WTC11 (cell line): Measurements from ENCODE around the gene FHIT. TPM values are rescaled to one million over a fixed set of nuclear protein-coding genes. Genes with fewer than 3 reads are reported as not detected.

Experiments
- ATAC-seq: fragments of 200-7000 bp; cut with Tn5 transposase; 2 replicates; pipeline ENCODE4 v1.10.0; 2021; ENCODE audit warnings: mild to moderate bottlenecking, moderate library complexity
- CTCF ChIA-PET: fragments of 300-600 bp; sonication (Branson Sonifier 250); formaldehyde crosslinking; loops from one replicate; lab custom pipeline; 2021; ENCODE audit warnings: antibody characterized with exemption; lab: Charles Lee
- POLR2A ChIA-PET: fragments of 350-600 bp; sonication (Branson Sonifier 250); formaldehyde crosslinking; loops from one replicate; lab custom pipeline; 2021; ENCODE audit warnings: antibody characterized with exemption; lab: Charles Lee
- DNase-seq: peaks from one replicate; pipeline ENCODE4 v3.0.0; 2021; ENCODE audit warnings: low spot score
- H3K27ac Mint-ChIP-seq: 2 replicates; pipeline ENCODE4 v1.8.0; 2021; ENCODE audit warnings: mixed read lengths
- H3K27me3 Mint-ChIP-seq: 2 replicates; pipeline ENCODE4 v1.8.0; 2021; ENCODE audit warnings: low read depth, mild to moderate bottlenecking, moderate library complexity, mixed read lengths
- H3K36me3 Mint-ChIP-seq: 2 replicates; pipeline ENCODE4 v1.8.0; 2021; ENCODE audit warnings: mixed read lengths
- H3K4me1 Mint-ChIP-seq: 2 replicates; pipeline ENCODE4 v1.8.0; 2022; ENCODE audit warnings: mixed read lengths
- H3K4me3 Mint-ChIP-seq: 2 replicates; pipeline ENCODE4 v1.8.0; 2021; ENCODE audit warnings: mild to moderate bottlenecking, moderate library complexity, mixed read lengths
- H3K9me3 Mint-ChIP-seq: 2 replicates; pipeline ENCODE4 v1.8.0; 2021; ENCODE audit warnings: mixed read lengths
- ATF6 ChIP-seq: sonication (generic); formaldehyde crosslinking; IDR thresholded peaks from 2 replicates; pipeline ENCODE4 v1.8.1; 2023; ENCODE audit warnings: mild to moderate bottlenecking, missing genetic modification reagents
- CBFB ChIP-seq: sonication (generic); formaldehyde crosslinking; IDR thresholded peaks from 2 replicates; pipeline ENCODE4 v1.8.1; 2022; ENCODE audit warnings: mild to moderate bottlenecking, low read depth, missing genetic modification reagents
- CREM ChIP-seq: sonication (generic); formaldehyde crosslinking; IDR thresholded peaks from 2 replicates; pipeline ENCODE4 v1.8.1; 2022; ENCODE audit warnings: mild to moderate bottlenecking, missing genetic modification reagents, moderate library complexity
- E2F4 ChIP-seq: sonication (generic); formaldehyde crosslinking; IDR thresholded peaks from 2 replicates; pipeline ENCODE4 v1.8.1; 2022; ENCODE audit warnings: low read depth, mild to moderate bottlenecking, moderate library complexity, missing genetic modification reagents, borderline replicate concordance
- ERG ChIP-seq: fragments of 250-450 bp; sonication (Bioruptor Pico); IDR thresholded peaks from 2 replicates; pipeline ENCODE4 v1.8.0; 2021; ENCODE audit warnings: mild to moderate bottlenecking
- FOXK1 ChIP-seq: sonication (generic); formaldehyde crosslinking; IDR thresholded peaks from 2 replicates; pipeline ENCODE4 v1.8.0; 2022; ENCODE audit warnings: mild to moderate bottlenecking, moderate library complexity, missing genetic modification reagents
- FOXP1 ChIP-seq: sonication (generic); formaldehyde crosslinking; IDR thresholded peaks from 2 replicates; pipeline ENCODE4 v1.8.0; 2022; ENCODE audit warnings: missing genetic modification reagents, mild to moderate bottlenecking, moderate library complexity, borderline replicate concordance
- HMGA2 ChIP-seq: fragments of 250-450 bp; sonication (Bioruptor Pico); IDR thresholded peaks from 2 replicates; pipeline ENCODE4 v1.4.0; 2021; ENCODE audit warnings: mild to moderate bottlenecking, moderate library complexity
- JUN ChIP-seq: sonication (generic); formaldehyde crosslinking; IDR thresholded peaks from 2 replicates; pipeline ENCODE4 v1.8.0; 2023; ENCODE audit warnings: mild to moderate bottlenecking, missing genetic modification reagents
- MXD4 ChIP-seq: fragments of 250-450 bp; sonication (Bioruptor Pico); IDR thresholded peaks from 2 replicates; pipeline ENCODE4 v1.8.0; 2021; ENCODE audit warnings: mild to moderate bottlenecking, moderate library complexity, borderline replicate concordance
- MYBL2 ChIP-seq: sonication (generic); formaldehyde crosslinking; IDR thresholded peaks from 2 replicates; pipeline ENCODE4 v1.8.1; 2023; ENCODE audit warnings: mild to moderate bottlenecking, moderate library complexity, missing genetic modification reagents
- NR2C2 ChIP-seq: sonication (generic); formaldehyde crosslinking; IDR thresholded peaks from 2 replicates; pipeline ENCODE4 v1.8.0; 2022; ENCODE audit warnings: mild to moderate bottlenecking, missing genetic modification reagents
- PRDM15 ChIP-seq: sonication (generic); formaldehyde crosslinking; IDR thresholded peaks from 2 replicates; pipeline ENCODE4 v1.8.0; 2022; ENCODE audit warnings: missing genetic modification reagents
- SMAD3 ChIP-seq: sonication (generic); formaldehyde crosslinking; IDR thresholded peaks from 2 replicates; pipeline ENCODE4 v1.8.0; 2022; ENCODE audit warnings: missing genetic modification reagents, mild to moderate bottlenecking, borderline replicate concordance
- ZBTB21 ChIP-seq: sonication (generic); formaldehyde crosslinking; IDR thresholded peaks from 2 replicates; pipeline ENCODE4 v1.8.1; 2023; ENCODE audit warnings: mild to moderate bottlenecking, missing genetic modification reagents, borderline replicate concordance
- ZNF396 ChIP-seq: fragments of 250-450 bp; sonication (Bioruptor Pico); IDR thresholded peaks from 2 replicates; pipeline ENCODE4 v1.8.0; 2021; ENCODE audit warnings: mild to moderate bottlenecking, moderate library complexity, borderline replicate concordance
- total RNA-seq: library from RNA; stranded (reverse); gene quantifications from 3 replicates; pipeline ENCODE4 v1.2.3, GENCODE V29; 2021
- TF ChIP-seq, protein P1 (sequence below): sonication (generic); formaldehyde crosslinking; IDR thresholded peaks from 2 replicates; pipeline ENCODE4 v1.8.0; 2022; ENCODE audit warnings: mild to moderate bottlenecking, missing genetic modification reagents
- TF ChIP-seq, protein P2 (sequence below): sonication (generic); formaldehyde crosslinking; IDR thresholded peaks from 2 replicates; pipeline ENCODE4 v1.8.1; 2023; ENCODE audit warnings: mild to moderate bottlenecking, moderate library complexity, missing genetic modification reagents
- TF ChIP-seq, protein P3 (sequence below): sonication (generic); formaldehyde crosslinking; IDR thresholded peaks from 2 replicates; pipeline ENCODE4 v1.8.0; 2022; ENCODE audit warnings: mild to moderate bottlenecking, missing genetic modification reagents
- TF ChIP-seq, protein P4 (sequence below): sonication (generic); formaldehyde crosslinking; IDR thresholded peaks from 2 replicates; pipeline ENCODE4 v1.8.1; 2023; ENCODE audit warnings: mild to moderate bottlenecking, missing genetic modification reagents, moderate library complexity

The FHIT gene
- total RNA-seq, 1 experiment from 2014 or later, result 2.6 TPM

- no peaks in the 10 kb centered on the region for H3K4me1 Mint-ChIP-seq
- H3K4me3 Mint-ChIP-seq, result no peak overlapping the region
- no peaks in the 10 kb centered on the region for H3K9me3 Mint-ChIP-seq
- ATAC-seq, result no peak
- ChIA-PET CTCF (no interaction called here), POLR2A (no interaction called here)
- TF ChIP-seq E2F4, result no peak
- TF ChIP-seq SMAD3 (CRISPR knock-in tag), result no peak
- no peak for TF ChIP-seq CBFB (CRISPR knock-in tag)
- TF ChIP-seq, protein P1, sequence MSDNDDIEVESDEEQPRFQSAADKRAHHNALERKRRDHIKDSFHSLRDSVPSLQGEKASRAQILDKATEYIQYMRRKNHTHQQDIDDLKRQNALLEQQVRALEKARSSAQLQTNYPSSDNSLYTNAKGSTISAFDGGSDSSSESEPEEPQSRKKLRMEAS (CRISPR knock-in tag), result no peak
- TF ChIP-seq, protein P2, sequence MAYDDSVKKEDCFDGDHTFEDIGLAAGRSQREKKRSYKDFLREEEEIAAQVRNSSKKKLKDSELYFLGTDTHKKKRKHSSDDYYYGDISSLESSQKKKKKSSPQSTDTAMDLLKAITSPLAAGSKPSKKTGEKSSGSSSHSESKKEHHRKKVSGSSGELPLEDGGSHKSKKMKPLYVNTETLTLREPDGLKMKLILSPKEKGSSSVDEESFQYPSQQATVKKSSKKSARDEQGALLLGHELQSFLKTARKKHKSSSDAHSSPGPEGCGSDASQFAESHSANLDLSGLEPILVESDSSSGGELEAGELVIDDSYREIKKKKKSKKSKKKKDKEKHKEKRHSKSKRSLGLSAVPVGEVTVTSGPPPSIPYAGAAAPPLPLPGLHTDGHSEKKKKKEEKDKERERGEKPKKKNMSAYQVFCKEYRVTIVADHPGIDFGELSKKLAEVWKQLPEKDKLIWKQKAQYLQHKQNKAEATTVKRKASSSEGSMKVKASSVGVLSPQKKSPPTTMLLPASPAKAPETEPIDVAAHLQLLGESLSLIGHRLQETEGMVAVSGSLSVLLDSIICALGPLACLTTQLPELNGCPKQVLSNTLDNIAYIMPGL, result no peak
- no peak for TF ChIP-seq ZNF396 (CRISPR knock-in tag)
- no peak for TF ChIP-seq MYBL2 (CRISPR knock-in tag)
- TF ChIP-seq CREM (CRISPR knock-in tag), result no peak
- TF ChIP-seq, protein P3, sequence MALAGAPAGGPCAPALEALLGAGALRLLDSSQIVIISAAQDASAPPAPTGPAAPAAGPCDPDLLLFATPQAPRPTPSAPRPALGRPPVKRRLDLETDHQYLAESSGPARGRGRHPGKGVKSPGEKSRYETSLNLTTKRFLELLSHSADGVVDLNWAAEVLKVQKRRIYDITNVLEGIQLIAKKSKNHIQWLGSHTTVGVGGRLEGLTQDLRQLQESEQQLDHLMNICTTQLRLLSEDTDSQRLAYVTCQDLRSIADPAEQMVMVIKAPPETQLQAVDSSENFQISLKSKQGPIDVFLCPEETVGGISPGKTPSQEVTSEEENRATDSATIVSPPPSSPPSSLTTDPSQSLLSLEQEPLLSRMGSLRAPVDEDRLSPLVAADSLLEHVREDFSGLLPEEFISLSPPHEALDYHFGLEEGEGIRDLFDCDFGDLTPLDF (CRISPR knock-in tag), result no peak
- TF ChIP-seq HMGA2 (CRISPR knock-in tag), result no peak
- TF ChIP-seq, protein P4, sequence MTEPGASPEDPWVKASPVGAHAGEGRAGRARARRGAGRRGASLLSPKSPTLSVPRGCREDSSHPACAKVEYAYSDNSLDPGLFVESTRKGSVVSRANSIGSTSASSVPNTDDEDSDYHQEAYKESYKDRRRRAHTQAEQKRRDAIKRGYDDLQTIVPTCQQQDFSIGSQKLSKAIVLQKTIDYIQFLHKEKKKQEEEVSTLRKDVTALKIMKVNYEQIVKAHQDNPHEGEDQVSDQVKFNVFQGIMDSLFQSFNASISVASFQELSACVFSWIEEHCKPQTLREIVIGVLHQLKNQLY (CRISPR knock-in tag), result no peak
- TF ChIP-seq PRDM15 (CRISPR knock-in tag), result no peak
- no peak for TF ChIP-seq ERG (CRISPR knock-in tag)
- TF ChIP-seq ZBTB21 (CRISPR knock-in tag), result no peak
- no peak for TF ChIP-seq MXD4
- TF ChIP-seq NR2C2 (CRISPR knock-in tag), result no peak
- no peak for TF ChIP-seq JUN
- no peak for TF ChIP-seq FOXP1 (CRISPR knock-in tag)
- no peak for TF ChIP-seq ATF6 (CRISPR knock-in tag)
- TF ChIP-seq FOXK1 (CRISPR knock-in tag), result no peak
- DNase-seq, result no peak
- H3K27me3 Mint-ChIP-seq, result no peaks in the 10 kb centered on the region
- H3K27ac Mint-ChIP-seq, result 0 out of 2 replicates have a peak overlapping the region, but pooled peaks have one; percentile 11
- no peaks in the 10 kb centered on the region for H3K36me3 Mint-ChIP-seq
Observed at GRCh38 chr3:60388731-60389130, 862.5 kb downstream of the FHIT start.
